ENCODE results near the gene NDUFA5.

The NDUFA5 gene

DNA sequence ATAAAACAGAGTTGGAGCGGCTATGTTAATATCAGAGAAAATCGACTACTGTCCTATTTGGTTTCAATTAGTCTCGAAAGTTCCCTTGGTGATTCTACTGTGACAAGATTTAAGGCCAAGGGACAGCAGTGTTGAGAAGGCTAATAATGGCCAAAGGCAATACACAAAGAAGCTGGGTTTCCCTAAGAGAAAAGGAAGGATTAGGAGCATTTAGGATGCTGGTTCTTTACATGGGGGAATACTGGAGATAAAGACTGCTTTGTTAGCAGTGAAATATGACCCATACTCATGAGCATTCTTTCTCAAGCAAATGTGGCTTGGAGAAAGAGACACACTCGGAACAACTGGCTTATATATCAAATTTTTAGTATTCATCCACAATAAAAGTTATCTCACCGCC lies 55.4 kb downstream of the NDUFA5 start:
- DNase-seq (ENCODE audit: low spot score) = no peak

GRCh38 chr7:123500878-123501489 lies 56.6 kb downstream of the NDUFA5 start:
- no peak for DNase-seq (ENCODE audit: low spot score)

- DNase-seq (ENCODE audit: low spot score) = no peak
These were observed 58.2 kb downstream of the NDUFA5 start for GRCh38 chr7:123499211-123499970.

- no peak for DNase-seq (ENCODE audit: low spot score)
These were observed 59.0 kb downstream of the NDUFA5 start for GRCh38 chr7:123498601-123499000.

DNA sequence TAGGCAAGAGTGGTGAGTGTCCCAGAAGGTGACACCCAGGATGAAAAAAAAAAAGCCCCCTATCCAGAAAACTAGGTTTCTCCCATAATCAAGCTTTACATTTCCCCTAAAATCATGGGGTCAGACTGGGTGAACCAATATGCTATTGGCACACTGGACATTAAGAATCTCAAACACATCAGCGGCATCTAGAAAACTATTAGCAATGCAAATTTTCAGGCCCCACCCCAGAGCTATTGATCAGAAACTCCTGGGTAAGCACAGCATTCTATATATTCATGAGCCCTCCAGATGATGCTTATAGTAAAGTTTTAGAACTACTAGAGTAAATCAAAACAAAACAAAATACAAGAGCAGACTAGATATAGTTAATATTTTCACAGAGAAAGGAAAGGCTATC lies 59.6 kb downstream of the NDUFA5 start:
- DNase-seq (ENCODE audit: low spot score) = no peak

DNA sequence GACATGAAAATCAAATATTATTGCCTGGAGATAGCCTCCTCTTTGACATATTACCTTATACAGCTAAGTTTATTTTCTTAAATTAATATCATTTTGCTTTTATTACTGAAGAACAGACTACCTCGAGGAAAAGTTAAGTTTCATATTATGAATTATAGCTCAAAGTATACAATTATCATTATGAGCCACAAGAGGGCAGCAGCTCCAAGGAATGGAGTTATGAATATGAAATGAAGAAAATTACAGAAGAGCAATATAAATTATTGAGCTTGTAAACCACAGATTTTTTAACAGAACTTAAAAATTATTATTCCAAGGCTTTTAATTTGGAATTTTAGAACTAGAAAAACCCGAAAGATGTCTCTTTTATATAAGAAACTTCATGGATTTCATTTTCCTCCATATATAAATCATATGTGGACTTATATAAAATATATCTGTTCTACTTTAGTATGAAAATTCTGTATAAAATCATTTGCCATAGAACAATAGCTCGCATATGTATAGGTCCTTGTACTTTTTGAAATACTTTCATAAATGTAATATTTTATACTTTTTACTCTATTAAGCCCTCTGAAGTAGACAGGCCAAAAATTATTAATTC lies 63.3 kb downstream of the NDUFA5 start:
- DNase-seq (ENCODE audit: low spot score) = peak; percentile 48

DNA sequence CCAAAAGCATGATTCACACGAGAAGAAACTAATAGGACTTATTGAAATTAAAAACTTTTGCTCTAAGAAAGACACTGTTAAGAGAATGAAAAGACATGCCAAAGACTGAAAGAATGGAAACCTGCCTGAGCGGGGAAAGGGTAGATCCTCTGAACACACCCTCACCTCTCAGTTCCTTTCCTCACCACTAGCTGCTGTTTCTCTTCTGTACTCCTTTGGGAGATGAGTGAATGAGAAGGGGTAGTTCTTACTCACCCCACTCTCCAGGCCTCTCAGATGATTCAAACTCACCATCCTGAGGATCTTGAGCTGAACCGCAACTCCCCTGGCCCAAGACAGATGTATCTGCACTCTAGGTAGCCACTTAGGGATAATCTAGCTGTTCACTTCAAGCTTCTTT lies 65.1 kb downstream of the NDUFA5 start:
- DNase-seq (ENCODE audit: low spot score) = no peak

Data from AG08395 (cell line).